Testis (tissue), 2 donors: ENCODE results near the gene PPARA.
A peak's percentile ranks its signal among the peaks of the same experiment; 100 is the strongest.

Experiments used
- POLR2A ChIP-seq: fragments of 450-650 bp; IDR thresholded peaks from one replicate; pipeline ENCODE4 v1.6.1; 2017; ENCODE audit warnings: antibody characterized with exemption, mild to moderate bottlenecking, moderate library complexity
- TF ChIP-seq, protein P1 (sequence below), 3 experiments: fragments of 450-650 bp in 2 of 3; fragments of 200-600 bp in 1 of 3; sonication (generic) in 1 of 3; IDR thresholded peaks; one replicate each; pipeline ENCODE4 v1.5.1; 2016 to 2019; ENCODE audit warnings: antibody characterized with exemption in 3 of 3, mild to moderate bottlenecking in 2 of 3, moderate library complexity in 1 of 3

DNA sequence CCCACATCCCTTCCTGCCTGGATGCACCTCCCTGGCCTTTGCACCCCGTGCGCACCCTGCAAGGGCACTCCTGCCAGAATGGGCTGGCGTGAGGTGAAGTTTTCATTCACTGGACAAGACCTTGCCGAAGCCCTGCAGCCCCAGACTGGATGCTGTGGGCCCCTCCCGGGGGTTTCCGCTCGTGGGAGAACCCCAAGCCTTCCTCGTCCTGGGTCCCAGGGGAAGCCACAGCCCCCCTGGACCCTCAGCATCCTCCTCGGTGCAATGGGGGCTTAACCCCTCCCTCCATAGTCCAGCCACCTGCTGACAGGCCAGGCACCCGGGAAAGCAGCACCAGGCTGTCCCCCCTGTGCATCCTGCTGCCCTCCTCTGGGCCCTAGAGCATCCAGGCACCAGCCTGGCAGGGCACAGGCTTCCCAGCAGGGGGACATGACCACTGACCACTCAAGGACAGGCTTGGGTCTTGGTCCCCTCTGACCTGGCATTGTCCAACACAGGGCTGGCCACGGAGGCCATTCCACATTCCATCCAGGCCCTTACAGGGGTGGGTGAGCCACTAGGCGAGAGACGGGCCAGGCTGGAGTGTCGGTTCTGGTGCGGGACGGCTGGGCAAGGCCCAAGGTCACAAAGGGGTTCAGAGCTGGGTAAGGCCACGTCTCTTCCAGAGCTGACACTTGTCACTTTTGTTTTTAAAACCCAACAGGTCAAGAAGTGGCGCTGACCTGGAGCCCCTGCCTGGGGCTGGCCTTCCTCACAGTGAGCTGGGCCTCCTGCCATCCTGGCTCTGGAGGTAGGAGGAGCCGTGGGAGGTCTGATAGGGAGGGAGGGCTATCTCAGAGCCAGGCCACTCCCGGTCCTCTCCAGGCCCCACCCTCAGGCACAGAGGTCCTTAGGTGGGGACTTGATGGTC is 41.5 kb upstream of the PPARA start:
- TF ChIP-seq, protein P1, sequence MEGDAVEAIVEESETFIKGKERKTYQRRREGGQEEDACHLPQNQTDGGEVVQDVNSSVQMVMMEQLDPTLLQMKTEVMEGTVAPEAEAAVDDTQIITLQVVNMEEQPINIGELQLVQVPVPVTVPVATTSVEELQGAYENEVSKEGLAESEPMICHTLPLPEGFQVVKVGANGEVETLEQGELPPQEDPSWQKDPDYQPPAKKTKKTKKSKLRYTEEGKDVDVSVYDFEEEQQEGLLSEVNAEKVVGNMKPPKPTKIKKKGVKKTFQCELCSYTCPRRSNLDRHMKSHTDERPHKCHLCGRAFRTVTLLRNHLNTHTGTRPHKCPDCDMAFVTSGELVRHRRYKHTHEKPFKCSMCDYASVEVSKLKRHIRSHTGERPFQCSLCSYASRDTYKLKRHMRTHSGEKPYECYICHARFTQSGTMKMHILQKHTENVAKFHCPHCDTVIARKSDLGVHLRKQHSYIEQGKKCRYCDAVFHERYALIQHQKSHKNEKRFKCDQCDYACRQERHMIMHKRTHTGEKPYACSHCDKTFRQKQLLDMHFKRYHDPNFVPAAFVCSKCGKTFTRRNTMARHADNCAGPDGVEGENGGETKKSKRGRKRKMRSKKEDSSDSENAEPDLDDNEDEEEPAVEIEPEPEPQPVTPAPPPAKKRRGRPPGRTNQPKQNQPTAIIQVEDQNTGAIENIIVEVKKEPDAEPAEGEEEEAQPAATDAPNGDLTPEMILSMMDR (IDR thresholded peaks at IDR 0.05) = peak in 1 of 3 experiments; percentile 5
- no peak for TF ChIP-seq POLR2A
